ENCODE data around the gene MIEN1. TPM values are rescaled to one million over a fixed set of nuclear protein-coding genes. Genes with fewer than 3 reads are reported as not detected.

Gene MIEN1
- total RNA-seq, 1 donor from 2014 or later = 26.6 TPM

DNA sequence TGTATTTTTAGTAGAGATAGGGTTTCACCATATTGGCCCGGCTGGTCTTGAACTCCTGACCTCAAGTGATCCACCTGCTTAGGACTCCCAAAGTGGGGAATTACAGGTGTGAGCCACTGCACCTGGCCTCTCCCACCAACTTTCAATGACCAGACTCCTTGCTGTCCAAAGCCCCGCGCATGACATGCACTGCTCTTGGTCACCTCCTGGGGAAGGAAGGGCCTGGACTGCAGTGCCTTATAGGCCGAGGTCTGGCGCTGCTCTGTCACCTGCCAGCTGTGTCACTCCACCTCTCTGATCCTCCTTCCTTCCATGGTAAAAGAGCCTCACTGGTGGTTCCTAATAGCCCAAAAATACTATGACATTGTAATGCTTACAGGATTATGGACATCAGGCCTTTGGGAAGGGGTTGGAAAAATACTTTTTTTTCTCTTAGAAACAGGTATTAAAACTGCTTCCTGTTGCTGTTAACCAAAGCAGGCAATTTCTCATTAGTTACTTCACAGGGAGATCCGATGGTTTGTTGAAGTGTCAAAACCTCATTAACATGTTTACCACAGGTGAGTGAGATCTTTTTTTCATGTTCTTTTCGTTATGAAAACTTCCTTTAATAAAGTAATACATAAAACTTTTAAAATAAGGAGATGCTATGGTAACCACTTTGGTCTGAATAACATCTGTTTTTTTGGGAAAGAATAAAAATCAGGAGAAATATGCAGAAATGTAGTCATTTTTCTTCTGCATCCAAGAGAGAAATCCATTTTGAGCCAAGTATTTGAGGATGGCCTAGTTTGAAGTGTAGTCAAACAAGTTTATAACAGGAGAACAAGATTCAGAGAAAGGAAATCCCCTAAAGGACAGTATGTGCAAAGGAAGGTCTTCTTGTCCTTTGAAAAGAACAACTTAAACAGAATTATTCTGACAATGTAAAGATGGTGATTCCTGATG is 42.9 kb upstream of the MIEN1 start:
- TF ChIP-seq, protein P1, sequence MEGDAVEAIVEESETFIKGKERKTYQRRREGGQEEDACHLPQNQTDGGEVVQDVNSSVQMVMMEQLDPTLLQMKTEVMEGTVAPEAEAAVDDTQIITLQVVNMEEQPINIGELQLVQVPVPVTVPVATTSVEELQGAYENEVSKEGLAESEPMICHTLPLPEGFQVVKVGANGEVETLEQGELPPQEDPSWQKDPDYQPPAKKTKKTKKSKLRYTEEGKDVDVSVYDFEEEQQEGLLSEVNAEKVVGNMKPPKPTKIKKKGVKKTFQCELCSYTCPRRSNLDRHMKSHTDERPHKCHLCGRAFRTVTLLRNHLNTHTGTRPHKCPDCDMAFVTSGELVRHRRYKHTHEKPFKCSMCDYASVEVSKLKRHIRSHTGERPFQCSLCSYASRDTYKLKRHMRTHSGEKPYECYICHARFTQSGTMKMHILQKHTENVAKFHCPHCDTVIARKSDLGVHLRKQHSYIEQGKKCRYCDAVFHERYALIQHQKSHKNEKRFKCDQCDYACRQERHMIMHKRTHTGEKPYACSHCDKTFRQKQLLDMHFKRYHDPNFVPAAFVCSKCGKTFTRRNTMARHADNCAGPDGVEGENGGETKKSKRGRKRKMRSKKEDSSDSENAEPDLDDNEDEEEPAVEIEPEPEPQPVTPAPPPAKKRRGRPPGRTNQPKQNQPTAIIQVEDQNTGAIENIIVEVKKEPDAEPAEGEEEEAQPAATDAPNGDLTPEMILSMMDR (IDR thresholded peaks at IDR 0.05; ENCODE audit: insufficient read depth, low read length, severe bottlenecking) = no peak
- DNase-seq (ENCODE audit: low read depth) (no peak), FAIRE-seq (no peak)
- no peaks in the 10 kb centered on the region for H3K36me3 ChIP-seq (ENCODE audit: control insufficient read depth, insufficient read depth, low read length)
- peaks cover 4% of the 10 kb centered on the region for H3K27me3 ChIP-seq (ENCODE audit: control insufficient read depth, insufficient read depth, low read length)
- H3K4me3 ChIP-seq (ENCODE audit: low read depth, low read length) = no peak overlapping the region

- DNase-seq (ENCODE audit: low read depth) = no peak
- FAIRE-seq = no peak
- Histone ChIP-seq H3K36me3 (ENCODE audit: control insufficient read depth, insufficient read depth, low read length) (no peaks in the 10 kb centered on the region), H3K27me3 (ENCODE audit: control insufficient read depth, insufficient read depth, low read length) (peaks cover 4% of the 10 kb centered on the region), H3K4me3 (ENCODE audit: low read depth, low read length) (no peak overlapping the region)
- TF ChIP-seq, protein P1 (IDR thresholded peaks at IDR 0.05; ENCODE audit: insufficient read depth, low read length, severe bottlenecking) = no peak
Measured at GRCh38 chr17:39772415-39772814, 42.1 kb upstream of the MIEN1 start.

- TF ChIP-seq, protein P1 (IDR thresholded peaks at IDR 0.05; ENCODE audit: insufficient read depth, low read length, severe bottlenecking) = no peak
- Histone ChIP-seq H3K27me3 (ENCODE audit: control insufficient read depth, insufficient read depth, low read length) (peaks cover 11% of the 10 kb centered on the region), H3K36me3 (ENCODE audit: control insufficient read depth, insufficient read depth, low read length) (no peaks in the 10 kb centered on the region), H3K4me3 (ENCODE audit: low read depth, low read length) (no peak overlapping the region)
- FAIRE-seq (peak; percentile 52), DNase-seq (ENCODE audit: low read depth) (peak; percentile 99)
Measured at GRCh38 chr17:39769974-39770587, 39.7 kb upstream of the MIEN1 start.

- DNase-seq (ENCODE audit: low read depth) (no peak), FAIRE-seq (no peak)
- no peaks in the 10 kb centered on the region for H3K36me3 ChIP-seq (ENCODE audit: control insufficient read depth, insufficient read depth, low read length)
- peaks cover 11% of the 10 kb centered on the region for H3K27me3 ChIP-seq (ENCODE audit: control insufficient read depth, insufficient read depth, low read length)
- H3K4me3 ChIP-seq (ENCODE audit: low read depth, low read length) = no peak overlapping the region
- TF ChIP-seq, protein P1 (IDR thresholded peaks at IDR 0.05; ENCODE audit: insufficient read depth, low read length, severe bottlenecking) = no peak
Measured at GRCh38 chr17:39767147-39767546, 36.8 kb upstream of the MIEN1 start.

GRCh38 chr17:39765766-39766165 is 35.4 kb upstream of the MIEN1 start:
- no peak for DNase-seq (ENCODE audit: low read depth)
- FAIRE-seq = no peak
- no peaks in the 10 kb centered on the region for H3K36me3 ChIP-seq (ENCODE audit: control insufficient read depth, insufficient read depth, low read length)
- TF ChIP-seq, protein P1 (IDR thresholded peaks at IDR 0.05; ENCODE audit: insufficient read depth, low read length, severe bottlenecking) = no peak
- H3K27me3 ChIP-seq (ENCODE audit: control insufficient read depth, insufficient read depth, low read length) = peaks cover 9% of the 10 kb centered on the region
- H3K4me3 ChIP-seq (ENCODE audit: low read depth, low read length) = no peak overlapping the region

Measured in bronchial epithelial cell (primary cell).